Measurements from ENCODE around the gene PIGU. TPM values are rescaled to one million over a fixed set of nuclear protein-coding genes. Genes with fewer than 3 reads are reported as not detected.

The PIGU gene
- total RNA-seq, 4 donors from 2014 or later: 20.6 to 31.5 (median 27.7) TPM

GRCh38 chr20:34528921-34529297, 148.0 kb downstream of the PIGU start:
- peak overlapping the region; percentile 59 to 90 (median 79) for H3K27ac ChIP-seq
- 42 to 61% methylated on average over 5 of the region's 5 CpGs for WGBS, 2 donors
- H3K4me1 ChIP-seq: peaks cover 0 to 91% (median 49%) of the 10 kb centered on the region in 4 donors

GRCh38 chr20:34527016-34527415, 149.9 kb downstream of the PIGU start:
- no peak for TF ChIP-seq EP300 (IDR thresholded peaks at IDR 0.05)
- no peak for TF ChIP-seq CTCF (IDR thresholded peaks at IDR 0.05)
- TF ChIP-seq POLR2A (IDR thresholded peaks at IDR 0.05): no peak
- Histone ChIP-seq H3K4me1 (peaks cover 0 to 97% (median 56%) of the 10 kb centered on the region in 4 donors), H3K9me3 (no peaks in the 10 kb centered on the region), H3K27ac (peak overlapping the region; percentile 87 to 97 (median 92)), H3K36me3 (peaks cover 0 to 45% (median 5%) of the 10 kb centered on the region in 3 donors), H3K4me3 (no peak overlapping the region), H3K27me3 (no peaks in the 10 kb centered on the region)
- WGBS, 2 donors: 87 to 90% methylated on average over 10 of the region's 10 CpGs
- no peak for DNase-seq (ENCODE audit: low spot score in 2 of 2)

More at GRCh38 chr20:34528921-34529297, 148.0 kb downstream of the PIGU start:
- TF ChIP-seq CTCF (IDR thresholded peaks at IDR 0.05) (peak in 1 of 5 experiments; percentile 52), POLR2A (IDR thresholded peaks at IDR 0.05) (no peak), EP300 (IDR thresholded peaks at IDR 0.05) (peak; percentile 69 to 92)
- Histone ChIP-seq H3K9me3 (no peaks in the 10 kb centered on the region), H3K36me3 (peaks cover 0 to 64% (median 5%) of the 10 kb centered on the region in 3 donors), H3K27me3 (no peaks in the 10 kb centered on the region), H3K4me3 (no peak overlapping the region)
- peak; percentile 45 to 50 for DNase-seq (ENCODE audit: low spot score in 2 of 2)

- H3K9me3 ChIP-seq: no peaks in the 10 kb centered on the region
- TF ChIP-seq CTCF (IDR thresholded peaks at IDR 0.05) (no peak), POLR2A (IDR thresholded peaks at IDR 0.05) (no peak), EP300 (IDR thresholded peaks at IDR 0.05) (no peak)
- DNase-seq (ENCODE audit: low spot score in 2 of 2): no peak
- no peak overlapping the region for H3K4me3 ChIP-seq
- H3K27me3 ChIP-seq: no peaks in the 10 kb centered on the region
- peaks cover 0 to 97% (median 60%) of the 10 kb centered on the region in 4 donors for H3K4me1 ChIP-seq
- WGBS, 2 donors: 74 to 76% methylated on average over 5 of the region's 5 CpGs
- peaks cover 0 to 42% (median 5%) of the 10 kb centered on the region in 3 donors for H3K36me3 ChIP-seq
- H3K27ac ChIP-seq: peak overlapping the region; percentile 87 to 97 (median 92)
Observed at GRCh38 chr20:34526466-34526865, 150.4 kb downstream of the PIGU start.

- no peaks in the 10 kb centered on the region for H3K27me3 ChIP-seq
- H3K4me3 ChIP-seq: no peak overlapping the region
- peaks cover 0 to 97% (median 62%) of the 10 kb centered on the region in 4 donors for H3K4me1 ChIP-seq
- 22 to 31% methylated on average over 14 of the region's 14 CpGs for WGBS, 2 donors
- H3K9me3 ChIP-seq: no peaks in the 10 kb centered on the region
- peaks cover 0 to 40% (median 5%) of the 10 kb centered on the region in 3 donors for H3K36me3 ChIP-seq
- no peak for TF ChIP-seq EP300 (IDR thresholded peaks at IDR 0.05)
- peak; percentile 17 to 30 for TF ChIP-seq POLR2A (IDR thresholded peaks at IDR 0.05)
- TF ChIP-seq CTCF (IDR thresholded peaks at IDR 0.05): no peak
- peak overlapping the region; percentile 87 to 97 (median 92) for H3K27ac ChIP-seq
- DNase-seq (ENCODE audit: low spot score in 2 of 2): peak; percentile 61 to 69
Observed at GRCh38 chr20:34525709-34526416, 151.0 kb downstream of the PIGU start.

GRCh38 chr20:34525342-34525708, 151.6 kb downstream of the PIGU start:
- Histone ChIP-seq H3K4me1 (peaks cover 0 to 96% (median 63%) of the 10 kb centered on the region in 4 donors), H3K36me3 (peaks cover 0 to 35% (median 5%) of the 10 kb centered on the region in 3 donors), H3K27me3 (no peaks in the 10 kb centered on the region), H3K4me3 (no peak overlapping the region), H3K9me3 (no peaks in the 10 kb centered on the region), H3K27ac (peak overlapping the region; percentile 87 to 97 (median 92))
- WGBS, 2 donors: 70 to 73% methylated on average over 7 of the region's 7 CpGs
- no peak for DNase-seq (ENCODE audit: low spot score in 2 of 2)
- TF ChIP-seq POLR2A (IDR thresholded peaks at IDR 0.05) (no peak), EP300 (IDR thresholded peaks at IDR 0.05) (no peak), CTCF (IDR thresholded peaks at IDR 0.05) (no peak)
